H9 (cell line): ENCODE data around the gene SH3RF3. TPM values are rescaled to one million over a fixed set of nuclear protein-coding genes. Genes with fewer than 3 reads are reported as not detected.

Experiments used
- DNase-seq: peaks from one replicate; pipeline ENCODE4 v3.0.0-alpha.2; 2017
- H2AFZ ChIP-seq: one replicate; pipeline ENCODE4 v1.6.1; 2013; ENCODE audit warnings: mild to moderate bottlenecking, low read length, control low read depth, moderate library complexity
- H2AK5ac ChIP-seq: 2 replicates; pipeline ENCODE4 v1.6.1; 2013; ENCODE audit warnings: low read length, control low read depth, mixed read lengths; ENCODE audit not compliant: insufficient read length
- H2BK120ac ChIP-seq: one replicate; pipeline ENCODE4 v1.6.1; 2013; ENCODE audit warnings: low read depth, mild to moderate bottlenecking, low read length, control low read depth, inconsistent platforms; ENCODE audit not compliant: poor library complexity, severe bottlenecking
- H2BK12ac ChIP-seq: 2 replicates; pipeline ENCODE4 v1.6.1; 2013; ENCODE audit warnings: low read length, control low read depth, mixed read lengths, low read depth; ENCODE audit not compliant: insufficient read length
- H2BK15ac ChIP-seq: 2 replicates; pipeline ENCODE4 v1.6.1; 2013; ENCODE audit warnings: low read depth, low read length, control low read depth
- H2BK20ac ChIP-seq: one replicate; pipeline ENCODE4 v1.6.1; 2013; ENCODE audit warnings: low read depth, mild to moderate bottlenecking, low read length, control low read depth, inconsistent platforms; ENCODE audit not compliant: poor library complexity, severe bottlenecking
- H2BK5ac ChIP-seq: 2 replicates; pipeline ENCODE4 v1.6.1; 2013; ENCODE audit warnings: low read length, control low read depth, mixed read lengths; ENCODE audit not compliant: insufficient read length
- H3K14ac ChIP-seq: 2 replicates; pipeline ENCODE4 v1.6.1; 2013; ENCODE audit warnings: low read length, control low read depth; ENCODE audit not compliant: insufficient read depth
- H3K18ac ChIP-seq: 2 replicates; pipeline ENCODE4 v1.6.1; 2013; ENCODE audit warnings: low read depth, mild to moderate bottlenecking, mixed read lengths, low read length, control low read depth; ENCODE audit not compliant: insufficient read length
- H3K23ac ChIP-seq: 2 replicates; pipeline ENCODE4 v1.6.1; 2013; ENCODE audit warnings: low read length, control low read depth, mixed read lengths, low read depth; ENCODE audit not compliant: insufficient read length
- H3K23me2 ChIP-seq: 2 replicates; pipeline ENCODE4 v1.6.1; 2013; ENCODE audit warnings: low read depth, mild to moderate bottlenecking, mixed read lengths, low read length, control low read depth; ENCODE audit not compliant: insufficient read length, poor library complexity, severe bottlenecking
- H3K27ac ChIP-seq: 2 replicates; pipeline ENCODE4 v1.5.1; 2013; ENCODE audit warnings: low read length, control low read depth, mixed read lengths, low read depth; ENCODE audit not compliant: insufficient read length
- H3K27me3 ChIP-seq: 2 replicates; pipeline ENCODE4 v1.6.1; 2013; ENCODE audit warnings: low read length, control low read depth, inconsistent platforms; ENCODE audit not compliant: insufficient read depth
- H3K4ac ChIP-seq: 2 replicates; pipeline ENCODE4 v1.6.1; 2013; ENCODE audit warnings: low read depth, mild to moderate bottlenecking, control low read depth, inconsistent platforms, low read length, moderate library complexity
- H3K4me1 ChIP-seq: 2 replicates; pipeline ENCODE4 v1.6.1; 2013; ENCODE audit warnings: low read length, control low read depth, inconsistent platforms; ENCODE audit not compliant: insufficient read depth
- H3K4me2 ChIP-seq: 2 replicates; pipeline ENCODE4 v1.6.1; 2013; ENCODE audit warnings: low read length, control low read depth, mixed read lengths; ENCODE audit not compliant: insufficient read length, insufficient read depth
- H3K56ac ChIP-seq: 2 replicates; pipeline ENCODE4 v1.6.1; 2013; ENCODE audit warnings: low read depth, mild to moderate bottlenecking, mixed read lengths, low read length, control low read depth; ENCODE audit not compliant: insufficient read length
- H3K79me1 ChIP-seq: 2 replicates; pipeline ENCODE4 v1.6.1; 2013; ENCODE audit warnings: low read depth, mild to moderate bottlenecking, moderate library complexity, low read length, control low read depth, inconsistent platforms; ENCODE audit not compliant: insufficient read depth, poor library complexity, severe bottlenecking
- H3K79me2 ChIP-seq: 2 replicates; pipeline ENCODE4 v1.6.1; 2013; ENCODE audit warnings: low read length, control low read depth, inconsistent platforms; ENCODE audit not compliant: insufficient read depth
- H3K9ac ChIP-seq: 2 replicates; pipeline ENCODE4 v1.6.1; 2013; ENCODE audit warnings: low read length, control low read depth, mixed read lengths; ENCODE audit not compliant: insufficient read length; ENCODE audit errors: extremely low read depth
- H3K9me3 ChIP-seq: one replicate; pipeline ENCODE4 v1.6.1; 2013; ENCODE audit warnings: low read depth, low read length, inconsistent platforms; ENCODE audit not compliant: control insufficient read depth
- H3T11ph ChIP-seq: one replicate; pipeline ENCODE4 v1.6.1; 2013; ENCODE audit warnings: mild to moderate bottlenecking, low read length, control low read depth, inconsistent platforms
- H4K20me1 ChIP-seq: one replicate; pipeline ENCODE4 v1.6.1; 2013; ENCODE audit not compliant: control insufficient read depth, insufficient read length, insufficient read depth
- H4K5ac ChIP-seq: 2 replicates; pipeline ENCODE4 v1.6.1; 2013; ENCODE audit warnings: low read depth, mild to moderate bottlenecking, mixed read lengths, low read length, control low read depth; ENCODE audit not compliant: insufficient read length
- H4K8ac ChIP-seq: replicated peaks from 2 replicates; pipeline ENCODE4 v1.6.1; 2013; ENCODE audit warnings: low read length, control low read depth, mixed read lengths, low read depth; ENCODE audit not compliant: insufficient read length
- H4K91ac ChIP-seq: 2 replicates; pipeline ENCODE4 v1.6.1; 2013; ENCODE audit warnings: low read depth, mild to moderate bottlenecking, moderate library complexity, mixed read lengths, low read length, control low read depth; ENCODE audit not compliant: insufficient read length
- H3K27ac Mint-ChIP-seq, 3 experiments: 2 replicates in 2 of 3; 3 replicates in 1 of 3; pipeline ENCODE4 v1.8.0; 2020 to 2021; ENCODE audit warnings: mixed read lengths in 3 of 3, mild to moderate bottlenecking in 1 of 3, moderate library complexity in 1 of 3
- H3K27me3 Mint-ChIP-seq: 2 replicates; pipeline ENCODE4 v1.8.0; 2021; ENCODE audit warnings: low read depth, mild to moderate bottlenecking, moderate library complexity, mixed read lengths
- H3K36me3 Mint-ChIP-seq, 3 experiments: 2 replicates in 2 of 3; 3 replicates in 1 of 3; pipeline ENCODE4 v1.8.0; 2020 to 2021; ENCODE audit warnings: low read depth in 3 of 3, mixed read lengths in 3 of 3; ENCODE audit not compliant: insufficient read depth in 1 of 3
- H3K4me1 Mint-ChIP-seq, 2 experiments: 2 replicates each; pipeline ENCODE4 v1.8.0; 2020; ENCODE audit warnings: mixed read lengths in 2 of 2
- H3K4me3 Mint-ChIP-seq, 2 experiments: 2 replicates in 1 of 2; 3 replicates in 1 of 2; pipeline ENCODE4 v1.8.0; 2020 to 2021; ENCODE audit warnings: mild to moderate bottlenecking in 2 of 2, mixed read lengths in 2 of 2, moderate library complexity in 1 of 2
- H3K9me3 Mint-ChIP-seq, 2 experiments: 2 replicates in 1 of 2; 3 replicates in 1 of 2; pipeline ENCODE4 v1.8.0; 2020; ENCODE audit warnings: mild to moderate bottlenecking in 2 of 2, mixed read lengths in 2 of 2, moderate library complexity in 1 of 2
- CTCF ChIP-seq: fragments of 200-600 bp; sonication (generic); conservative IDR thresholded peaks from 3 replicates; pipeline ENCODE4 v1.8.0; 2021; ENCODE audit warnings: antibody characterized with exemption, mild to moderate bottlenecking
- whole genome bisulfite sequencing: extraction: QIAGEN DNeasy Blood & Tissue Kit; methylation state at CpG from one replicate; pipeline ENCODE4 v1.1.7; 2013; ENCODE audit warnings: missing lambda C conversion rate, low lambda C conversion rate, mixed read lengths; ENCODE audit not compliant: insufficient read length; ENCODE audit errors: extremely low coverage; 5-methylcytosine and 5-hydroxymethylcytosine counted together
- total RNA-seq: library from RNA; stranded (reverse); gene quantifications from 2 replicates; pipeline ENCODE4 v1.2.1, GENCODE V29; 2021

SH3RF3 gene
- total RNA-seq, 1 experiment from 2014 or later, result 0.46 TPM

DNA sequence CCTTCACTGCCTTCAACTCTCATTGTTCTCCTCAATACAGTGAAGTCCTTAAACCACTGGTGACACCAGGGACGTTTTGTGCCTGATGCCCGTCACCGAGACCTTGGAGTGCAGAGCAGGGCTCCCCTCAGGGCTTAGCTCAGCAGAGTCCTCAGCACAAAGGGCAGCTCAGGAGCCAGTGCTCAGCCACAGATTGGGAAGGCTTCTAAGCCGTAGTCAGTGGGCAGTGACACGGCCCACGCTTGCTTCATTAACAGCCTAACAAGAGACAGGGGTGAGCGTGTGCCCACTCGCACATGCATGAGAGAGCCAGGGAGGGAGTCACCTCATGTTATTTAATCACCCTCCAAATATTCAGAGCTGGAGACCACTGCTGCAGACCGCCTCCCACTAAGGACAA lies 137.5 kb downstream of the SH3RF3 start:
- Histone ChIP-seq H3K27ac (no peak overlapping the region), H3K4ac (no peak overlapping the region), H2AK5ac (no peak overlapping the region), H3K23ac (no peak overlapping the region), H3K18ac (no peak overlapping the region), H2BK15ac (no peak overlapping the region), H3K4me2 (no peak overlapping the region), H2BK12ac (no peak overlapping the region), H3K27me3 (no peaks in the 10 kb centered on the region), H3K79me2 (no peaks in the 10 kb centered on the region), H2BK20ac (no peak overlapping the region), H3T11ph (no peak overlapping the region), H2AFZ (no peak overlapping the region), H3K9me3 (no peaks in the 10 kb centered on the region), H4K8ac (no peak overlapping the region), H4K5ac (no peak overlapping the region), H3K14ac (no peak overlapping the region), H3K79me1 (no peaks in the 10 kb centered on the region), H4K91ac (no peak overlapping the region), H3K4me1 (no peaks in the 10 kb centered on the region; the same call in 1 of the 2 replicates), H2BK120ac (no peak overlapping the region), H3K9ac (no peak overlapping the region), H2BK5ac (no peak overlapping the region), H4K20me1 (no peaks in the 10 kb centered on the region), H3K23me2 (no peaks in the 10 kb centered on the region), H3K56ac (no peak overlapping the region)
- Mint-ChIP-seq H3K27me3 (0 out of 2 replicates have a peak, but pooled peaks cover 1% of the 10 kb centered on the region), H3K4me3 (no peak overlapping the region), H3K4me1 (peaks cover 18 to 23% of the 10 kb centered on the region in 2 experiments), H3K9me3 (no peaks in the 10 kb centered on the region; a peak in 1 of 5 replicates), H3K36me3 (no peaks in the 10 kb centered on the region), H3K27ac (peak overlapping the region in 1 of 3 experiments; percentile 49; a peak in 1 of 7 replicates)
- no CpG with 5 or more reads among the region's 9 CpGs for WGBS
- TF ChIP-seq CTCF, result no peak
- no peak for DNase-seq
